ENCODE data around the gene KRT72.

The KRT72 gene

GRCh38 chr12:52629281-52630007 is 28.2 kb upstream of the KRT72 start:
- no peak for DNase-seq

GRCh38 chr12:52628841-52629240 is 27.6 kb upstream of the KRT72 start:
- no peak for DNase-seq

GRCh38 chr12:52628111-52628507 is 26.8 kb upstream of the KRT72 start:
- no peak for DNase-seq

GRCh38 chr12:52627395-52628110 is 26.3 kb upstream of the KRT72 start:
- DNase-seq = no peak

DNA sequence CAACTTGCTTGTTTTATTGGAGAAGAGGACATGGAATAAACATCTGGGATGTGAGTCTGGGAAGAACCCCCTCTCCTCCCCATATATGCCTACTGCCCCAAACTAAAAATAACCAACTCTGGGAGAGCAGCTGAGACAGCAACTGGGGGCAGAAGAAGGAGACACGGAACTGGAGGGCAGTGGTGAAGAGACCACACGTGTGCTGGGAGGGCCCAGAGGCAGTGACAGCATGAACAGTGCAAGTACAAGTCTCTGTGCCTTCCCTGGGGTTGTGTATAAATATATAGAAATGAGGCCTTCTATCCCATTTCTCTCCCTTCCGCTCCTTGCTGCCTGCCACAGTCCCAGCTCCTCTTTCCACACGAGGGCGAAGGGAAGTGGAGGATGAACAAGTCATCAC is 21.1 kb upstream of the KRT72 start:
- DNase-seq = no peak

- DNase-seq = no peak
These were observed 17.6 kb upstream of the KRT72 start for GRCh38 chr12:52618866-52619265.

DNA sequence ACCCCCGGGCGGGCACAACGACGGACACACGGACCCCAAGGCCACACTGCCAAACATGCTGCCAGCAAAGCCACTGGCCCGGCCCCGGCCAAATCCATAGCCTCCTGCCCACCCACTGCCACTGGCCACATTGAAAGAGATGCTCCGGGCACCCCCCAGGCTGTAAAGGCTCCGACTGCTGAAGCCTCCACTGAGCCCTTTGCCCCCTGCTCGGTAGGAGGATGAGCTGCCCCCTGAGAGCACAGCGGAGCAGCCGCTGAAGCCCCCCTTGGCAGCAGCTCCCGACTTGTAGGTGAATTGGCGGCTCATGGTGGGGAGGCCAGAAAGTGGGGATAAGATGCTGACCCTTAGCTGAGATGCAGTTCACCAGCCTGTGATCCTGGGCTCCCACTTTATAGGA is 17.0 kb upstream of the KRT72 start, which contains the start of gene KRT73:
Gene KRT73, minus strand, starts transcription at position 344 of the 400 bp plus-strand sequence. Its CDS starts 35 bp downstream, at position 309.
- no peak for DNase-seq

GRCh38 chr12:52617403-52617785 is 16.1 kb upstream of the KRT72 start:
- no peak for DNase-seq

GRCh38 chr12:52616680-52617402 is 15.6 kb upstream of the KRT72 start:
- no peak for DNase-seq

DNA sequence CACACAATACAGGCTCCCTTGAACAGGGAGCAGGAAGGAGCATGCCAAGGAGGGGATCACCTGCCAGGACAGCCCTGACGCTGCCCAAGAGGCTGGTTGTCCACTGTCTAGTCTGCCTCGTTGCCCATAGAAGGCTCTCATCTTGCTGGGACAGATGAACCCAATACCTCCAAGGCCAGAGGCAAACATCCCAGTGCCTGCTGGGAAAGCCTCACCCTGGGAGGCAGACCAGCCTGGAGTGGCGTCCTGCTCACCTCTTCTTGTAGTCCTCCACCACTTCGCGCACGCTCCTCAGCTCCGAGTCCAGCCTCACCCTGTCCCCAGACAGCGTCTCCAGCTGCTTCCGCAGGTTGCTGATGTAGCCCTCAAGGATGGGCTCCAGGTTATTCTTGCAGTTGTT is 14.6 kb upstream of the KRT72 start:
- no peak for DNase-seq

DNA sequence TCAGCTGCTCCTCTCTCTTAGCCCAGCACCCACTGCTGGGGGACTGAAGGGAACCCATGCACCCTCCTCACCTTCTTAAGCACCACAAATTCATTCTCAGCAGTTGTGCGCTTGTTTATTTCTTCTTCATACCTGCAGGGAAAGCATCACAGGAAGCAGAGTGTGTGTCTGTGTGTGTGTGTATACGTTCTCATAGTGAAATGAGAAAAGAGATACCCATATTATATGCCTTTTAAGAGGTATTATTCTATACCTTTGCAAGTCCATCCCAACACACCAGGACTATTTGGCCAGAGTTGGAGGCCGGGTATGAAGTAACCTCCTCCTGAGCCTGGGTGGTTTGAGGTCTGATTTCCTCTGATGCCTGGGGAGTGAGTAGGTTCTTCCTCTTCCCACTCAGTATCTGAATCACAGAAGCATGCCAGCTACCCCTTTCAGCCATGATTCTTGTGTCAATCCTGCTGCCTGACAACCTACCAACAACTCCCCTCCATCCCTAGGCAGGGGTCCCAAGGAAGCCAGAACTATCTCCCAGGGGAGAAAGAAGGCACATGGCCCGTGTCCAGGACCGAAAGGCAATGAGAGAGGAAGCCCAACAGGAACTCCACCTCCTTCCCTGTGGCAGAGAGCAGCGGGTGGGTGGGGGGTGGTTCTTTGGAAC is 14.1 kb upstream of the KRT72 start:
- no peak for DNase-seq

DNA sequence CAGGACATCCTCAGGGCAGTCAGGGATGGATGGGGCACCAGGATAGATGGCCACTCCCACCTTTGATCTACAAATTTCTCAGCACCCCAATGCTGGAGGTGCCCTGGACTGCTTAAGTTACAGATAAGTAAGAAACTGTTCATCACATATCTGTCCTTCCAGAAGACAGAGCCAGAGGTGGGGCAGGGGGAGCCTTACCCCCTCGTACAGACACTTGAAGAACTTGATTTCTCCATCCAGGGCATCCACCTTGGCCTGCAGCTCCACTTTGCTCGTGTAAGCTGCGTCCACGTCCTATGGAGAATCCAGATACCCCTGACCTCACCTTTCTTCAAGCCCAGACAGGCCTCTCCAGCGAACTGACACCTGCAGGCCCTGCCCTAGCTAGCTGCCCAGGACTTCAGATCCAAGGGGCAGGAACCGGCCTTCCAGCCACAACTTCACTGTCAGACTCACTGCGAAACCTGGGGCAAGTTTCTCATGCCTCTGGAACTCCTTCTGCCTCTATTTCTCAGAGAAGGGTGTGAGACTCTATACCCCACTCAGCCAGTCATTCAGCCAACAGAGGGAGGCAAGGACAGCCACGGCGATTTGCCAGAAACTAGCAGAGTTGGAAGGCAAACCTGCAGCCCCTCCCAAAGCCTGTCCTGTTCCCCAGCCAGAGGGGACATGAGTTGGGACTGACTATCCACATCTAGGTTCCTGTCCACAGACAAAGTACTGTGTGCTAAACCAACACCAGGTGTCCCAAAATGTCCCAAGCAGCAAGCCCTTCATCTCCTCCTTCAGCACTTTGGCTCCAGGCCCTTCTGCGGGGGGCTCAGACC is 13.3 kb upstream of the KRT72 start:
- DNase-seq = no peak

GRCh38 chr12:52613384-52614030 is 12.2 kb upstream of the KRT72 start:
- DNase-seq = no peak

- no peak for DNase-seq
These were observed 11.4 kb upstream of the KRT72 start for GRCh38 chr12:52612431-52613383.

DNA sequence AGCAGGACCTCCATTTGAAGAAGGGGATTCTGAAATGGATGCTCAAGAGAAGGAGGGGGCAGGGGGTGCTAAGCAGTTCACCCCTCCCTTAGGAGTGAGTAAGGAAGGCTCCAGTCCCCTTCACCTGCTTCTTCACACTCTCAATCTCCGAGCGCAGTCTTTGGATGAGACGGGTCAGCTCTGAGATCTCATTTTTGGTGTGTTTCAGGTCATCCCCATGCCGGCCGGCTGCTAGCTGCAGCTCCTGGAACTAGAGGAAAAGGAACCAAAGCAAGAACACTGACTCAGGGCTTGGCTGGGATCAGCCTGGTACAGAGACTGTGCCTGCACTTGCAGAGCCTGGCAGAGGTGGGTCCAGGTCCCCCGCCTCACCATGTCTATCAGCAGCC is 9.8 kb upstream of the KRT72 start:
- DNase-seq = no peak

DNA sequence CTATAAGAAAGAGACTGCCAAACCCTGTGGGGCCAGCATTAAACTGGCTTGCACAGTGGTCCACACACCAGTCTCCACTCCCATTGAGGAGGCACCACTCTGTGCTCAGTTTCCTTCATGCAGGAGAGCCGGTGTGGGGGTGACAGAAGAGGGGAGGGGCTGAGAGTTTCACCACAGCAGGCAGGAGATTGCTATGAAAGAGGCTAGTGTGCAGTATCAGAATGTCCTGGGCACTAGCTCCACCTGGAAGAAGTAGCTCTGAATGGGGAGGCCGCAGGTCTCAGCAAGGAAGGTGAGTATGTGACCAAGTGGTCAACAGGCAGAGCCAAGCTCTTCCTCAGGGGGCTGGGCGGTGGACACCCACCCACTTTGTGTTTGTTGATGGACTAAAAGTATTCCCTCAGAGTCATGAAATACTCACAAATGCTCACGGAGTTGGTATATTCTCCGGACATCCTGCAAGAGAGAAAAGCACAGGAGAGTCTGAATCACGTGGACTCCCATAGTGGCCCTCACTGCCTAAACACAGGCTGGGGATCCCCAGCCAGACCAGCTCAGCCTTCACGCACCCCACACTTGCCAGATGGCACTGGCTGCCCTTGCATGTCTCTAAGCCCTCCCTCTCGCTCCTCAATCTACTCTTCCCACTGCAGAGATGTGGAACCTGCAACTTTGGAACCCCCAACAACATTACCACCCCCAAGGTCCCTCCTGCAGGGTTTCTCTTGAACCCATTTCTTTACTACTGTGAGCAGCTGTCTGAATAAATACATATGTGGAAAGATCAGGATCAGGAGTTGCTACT is 7.8 kb upstream of the KRT72 start:
- no peak for DNase-seq

- DNase-seq = no peak
These were observed 6.9 kb upstream of the KRT72 start for GRCh38 chr12:52608161-52608560.

DNA sequence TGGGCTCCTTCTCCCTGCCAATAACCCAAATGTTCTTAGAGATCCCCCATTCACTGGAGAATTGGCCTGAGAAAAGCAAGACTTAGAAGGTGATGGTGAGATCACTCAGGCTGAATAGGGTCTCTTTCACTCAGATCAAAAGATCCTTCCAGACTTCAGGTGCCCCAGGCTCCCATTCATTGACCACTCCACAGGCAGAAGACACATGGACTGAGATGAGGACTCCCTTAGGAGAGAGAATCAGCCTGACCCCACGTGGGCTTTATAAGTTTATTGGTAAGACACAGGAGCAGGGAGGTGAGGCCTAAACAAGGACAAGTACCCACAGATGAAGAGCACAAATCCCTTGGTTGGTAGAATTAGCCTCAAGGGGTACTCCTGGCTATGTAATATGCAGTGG is 6.1 kb upstream of the KRT72 start:
- no peak for DNase-seq

DNA sequence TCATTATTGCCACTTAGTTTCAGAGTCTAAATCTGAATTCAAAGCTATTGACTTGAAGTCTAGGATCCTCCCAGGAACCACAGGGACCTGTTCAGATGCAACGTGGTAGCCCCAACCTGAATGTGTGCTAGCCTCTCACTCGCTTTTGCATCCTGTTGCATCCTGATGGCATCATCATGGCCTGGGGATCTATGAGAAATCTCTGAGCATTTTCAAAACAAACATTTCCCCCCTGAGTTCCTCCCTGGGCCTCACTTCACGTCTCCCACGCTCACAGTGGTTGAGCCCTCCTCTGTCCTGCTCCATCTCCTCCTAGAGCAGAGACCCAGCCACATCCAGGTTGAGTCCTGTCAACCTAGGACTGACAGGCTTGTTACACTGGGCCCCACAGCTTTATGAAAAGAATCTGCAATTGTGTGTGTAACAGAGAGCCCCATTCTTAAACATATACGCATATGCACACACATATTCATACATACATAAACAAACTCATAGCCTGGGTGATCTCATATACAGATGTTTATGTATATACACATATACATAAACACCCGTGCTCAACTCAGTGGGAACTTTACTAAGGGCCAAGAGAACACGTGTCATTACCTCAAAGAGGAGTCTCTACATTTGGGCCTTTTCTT is 5.4 kb upstream of the KRT72 start:
- DNase-seq = no peak

Measured in RPMI8226 (cell line).